NCI-H187 (cell line): ENCODE data around the gene AKAP8L.
"Not testable (repeated sequence)": the region's sequence is repeated elsewhere in the genome, so short reads cannot be mapped to it uniquely, and the experiment has no call there.

Source experiments
- DNase-seq, 2 experiments: peaks; one replicate each; lab custom pipeline; 2025; lab: John Stamatoyannopoulos, UW

Gene AKAP8L

GRCh38 chr19:15417699-15418098, 1.1 kb downstream of the AKAP8L start:
- no peak for DNase-seq

GRCh38 chr19:15412832-15413231, 6.0 kb downstream of the AKAP8L start:
- no peak for DNase-seq

GRCh38 chr19:15411351-15411750, 7.4 kb downstream of the AKAP8L start:
- not testable (repeated sequence) for DNase-seq

GRCh38 chr19:15404780-15405211, 14.0 kb downstream of the AKAP8L start:
- no peak for DNase-seq

GRCh38 chr19:15404097-15404779, 14.6 kb downstream of the AKAP8L start:
- DNase-seq, result no peak

GRCh38 chr19:15403151-15403531, 15.6 kb downstream of the AKAP8L start:
- DNase-seq, result no peak

GRCh38 chr19:15402411-15403150, 16.2 kb downstream of the AKAP8L start:
- no peak for DNase-seq

- no peak for DNase-seq
These were observed 17.4 kb downstream of the AKAP8L start for GRCh38 chr19:15401397-15401710.

- no peak for DNase-seq
These were observed 18.0 kb downstream of the AKAP8L start for GRCh38 chr19:15400521-15401396.

- DNase-seq, result no peak
These were observed 19.2 kb downstream of the AKAP8L start for GRCh38 chr19:15399635-15400034.

- no peak for DNase-seq
These were observed 19.6 kb downstream of the AKAP8L start for GRCh38 chr19:15399234-15399515.

- no peak for DNase-seq
These were observed 20.1 kb downstream of the AKAP8L start for GRCh38 chr19:15398501-15399233.

- no peak for DNase-seq
These were observed 21.0 kb downstream of the AKAP8L start for GRCh38 chr19:15397782-15398181.

- DNase-seq, result no peak
These were observed 21.6 kb downstream of the AKAP8L start for GRCh38 chr19:15397236-15397635.

- DNase-seq, result no peak
These were observed 22.4 kb downstream of the AKAP8L start for GRCh38 chr19:15396436-15396835.

- DNase-seq, result not testable (repeated sequence)
These were observed 23.5 kb downstream of the AKAP8L start for GRCh38 chr19:15395251-15395650.

- no peak for DNase-seq
These were observed 24.4 kb downstream of the AKAP8L start for GRCh38 chr19:15394426-15394825.

GRCh38 chr19:15393963-15394362, 24.8 kb downstream of the AKAP8L start:
- no peak for DNase-seq

- no peak for DNase-seq
These were observed 28.0 kb downstream of the AKAP8L start for GRCh38 chr19:15390814-15391213.

- no peak for DNase-seq
These were observed 36.9 kb downstream of the AKAP8L start for GRCh38 chr19:15381864-15382263.

- DNase-seq, result no peak
These were observed 37.4 kb downstream of the AKAP8L start for GRCh38 chr19:15381429-15381828.

GRCh38 chr19:15379999-15380647, 38.7 kb downstream of the AKAP8L start:
- peak in 1 of 2 experiments; percentile 39 for DNase-seq
